GM18951 (cell line): Measurements from ENCODE around the gene TXLNG.
"Not testable (repeated sequence)": the region's sequence is repeated elsewhere in the genome, so short reads cannot be mapped to it uniquely, and the experiment has no call there.

Source experiments
- POLR2A ChIP-seq: IDR thresholded peaks from 4 replicates; pipeline ENCODE4 v1.6.1; 2011; ENCODE audit warnings: mild to moderate bottlenecking; ENCODE audit not compliant: insufficient read length, insufficient read depth; ENCODE audit errors: extremely low read depth
- in situ Hi-C: fragments of 300-500 bp; cut with MboI; formaldehyde crosslinking; loops from one replicate; pipeline ENCODE4 v1.12.0; 2022; ENCODE audit warnings: low sequenced_read_pairs, mixed read lengths, inconsistent platforms; ENCODE audit not compliant: unreplicated experiment

TXLNG gene

GRCh38 chrX:16786139-16786790 is at the start of gene TXLNG:
Gene TXLNG, plus strand, starts transcription at chrX:16786466. Its CDS starts 22 bp downstream, at chrX:16786488.
- in situ Hi-C loops: no loop called here
- TF ChIP-seq POLR2A: peak; percentile 93

DNA sequence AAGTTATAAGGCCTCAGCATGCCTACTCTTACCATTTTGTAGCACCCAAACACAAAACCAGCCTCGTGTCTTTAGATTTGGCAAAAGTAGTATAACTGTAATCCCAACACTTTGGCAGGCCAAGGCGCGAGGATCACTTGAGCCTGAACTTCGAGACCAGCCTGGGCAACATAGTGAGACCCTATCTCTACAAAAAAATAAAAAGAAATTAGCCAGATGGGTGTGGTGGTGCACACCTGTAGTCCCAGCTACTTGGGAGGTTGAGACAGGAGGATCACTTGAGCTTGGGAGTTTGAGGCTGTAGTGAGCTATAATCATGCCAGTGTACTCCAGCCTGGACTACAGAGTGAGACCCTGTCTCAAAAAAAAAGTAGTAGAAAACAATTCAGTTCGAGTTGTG is 49.2 kb upstream of the TXLNG start:
- no peak for TF ChIP-seq POLR2A
- in situ Hi-C loops: no loop called here

DNA sequence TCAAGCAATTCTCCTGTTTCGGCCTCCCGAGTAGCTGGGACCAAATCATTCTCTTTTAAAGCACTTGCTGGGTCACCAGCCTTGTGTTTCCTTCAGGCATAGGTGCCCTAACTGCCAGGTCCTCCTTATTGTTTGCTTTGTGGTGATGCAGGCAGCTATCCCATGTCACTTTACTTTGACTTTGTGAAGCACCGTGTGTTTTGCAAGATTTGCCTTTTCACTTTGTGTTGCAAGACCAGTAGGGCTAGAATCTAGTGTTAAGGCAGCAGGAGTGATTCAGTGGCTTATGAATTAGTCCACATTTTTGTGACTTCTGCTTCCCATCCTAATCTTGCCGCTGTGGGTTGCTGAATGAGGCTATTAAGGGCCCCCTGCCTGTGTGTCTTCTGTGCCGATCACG is 46.7 kb upstream of the TXLNG start:
- TF ChIP-seq POLR2A: no peak
- in situ Hi-C loops: no loop called here

DNA sequence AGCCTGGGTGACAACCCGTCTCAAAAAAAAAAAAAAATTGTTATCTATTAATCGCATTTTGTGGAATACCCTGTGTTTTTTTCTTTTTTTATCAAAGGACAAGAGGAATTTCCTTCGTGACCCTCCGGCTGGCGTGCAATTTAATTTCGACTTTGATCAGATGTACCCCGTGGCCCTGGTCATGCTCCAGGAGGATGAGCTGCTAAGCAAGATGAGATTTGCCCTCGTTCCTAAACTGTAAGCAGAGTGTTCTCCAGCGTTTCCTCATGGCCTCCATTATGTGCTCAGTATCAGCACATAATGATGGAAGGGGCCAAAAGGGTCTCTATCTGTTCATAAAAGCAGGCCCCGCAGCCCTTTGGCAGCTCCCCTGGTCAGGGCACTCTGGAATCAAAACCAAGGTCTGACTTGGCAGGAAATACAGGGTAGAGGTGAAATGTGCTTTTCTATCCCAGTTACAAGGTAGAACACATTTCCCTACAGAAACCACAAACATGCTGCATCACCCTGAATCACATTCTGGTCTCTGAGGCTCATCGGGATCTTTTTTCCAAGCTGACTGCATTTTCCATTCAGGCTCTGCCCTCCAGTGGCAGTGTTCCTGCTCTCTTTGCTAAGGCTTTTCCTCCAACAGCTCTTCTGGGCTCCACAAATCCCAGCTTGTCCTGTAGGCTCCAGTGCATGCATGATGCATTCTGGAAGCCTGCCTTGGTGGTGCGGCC is 42.5 kb upstream of the TXLNG start:
- no peak for TF ChIP-seq POLR2A
- in situ Hi-C loops: no loop called here

- no peak for TF ChIP-seq POLR2A
- in situ Hi-C loops: no loop called here
Observed at GRCh38 chrX:16745102-16745501, 41.2 kb upstream of the TXLNG start.

- TF ChIP-seq POLR2A: no peak
- in situ Hi-C loops: no loop called here
Observed at GRCh38 chrX:16745659-16746058, 40.6 kb upstream of the TXLNG start.

GRCh38 chrX:16748425-16748824 is 37.8 kb upstream of the TXLNG start:
- in situ Hi-C loops: no loop called here
- no peak for TF ChIP-seq POLR2A

- TF ChIP-seq POLR2A: no peak
- in situ Hi-C loops: no loop called here
Observed at GRCh38 chrX:16750136-16750535, 36.1 kb upstream of the TXLNG start.

DNA sequence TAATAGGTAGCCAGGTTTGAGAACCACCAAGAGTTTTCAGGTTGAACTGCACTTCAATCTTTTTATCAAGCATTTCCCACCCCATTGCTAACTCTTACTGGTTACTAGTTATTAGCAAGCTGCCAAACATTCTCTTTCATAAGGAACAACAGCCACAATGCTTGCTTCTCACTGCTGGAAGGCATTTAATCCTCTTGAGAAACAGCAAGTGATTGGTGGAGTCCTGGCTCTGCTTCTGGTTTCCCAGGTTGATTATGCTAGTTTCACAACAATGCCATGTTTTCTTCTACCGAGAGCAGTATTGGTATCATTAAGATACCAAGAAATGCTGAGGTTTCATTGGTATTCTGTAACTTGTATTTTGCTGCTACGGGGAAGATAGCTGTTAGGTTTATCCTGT is 32.2 kb upstream of the TXLNG start:
- in situ Hi-C loops: no loop called here

GRCh38 chrX:16756724-16757123 is 29.5 kb upstream of the TXLNG start:
- TF ChIP-seq POLR2A: no peak
- in situ Hi-C loops: no loop called here

More for the DNA sequence above, 32.2 kb upstream of the TXLNG start:
- TF ChIP-seq POLR2A: no peak

- in situ Hi-C loops: not testable (repeated sequence)
Observed at GRCh38 chrX:16761500-16761899, 24.8 kb upstream of the TXLNG start.

DNA sequence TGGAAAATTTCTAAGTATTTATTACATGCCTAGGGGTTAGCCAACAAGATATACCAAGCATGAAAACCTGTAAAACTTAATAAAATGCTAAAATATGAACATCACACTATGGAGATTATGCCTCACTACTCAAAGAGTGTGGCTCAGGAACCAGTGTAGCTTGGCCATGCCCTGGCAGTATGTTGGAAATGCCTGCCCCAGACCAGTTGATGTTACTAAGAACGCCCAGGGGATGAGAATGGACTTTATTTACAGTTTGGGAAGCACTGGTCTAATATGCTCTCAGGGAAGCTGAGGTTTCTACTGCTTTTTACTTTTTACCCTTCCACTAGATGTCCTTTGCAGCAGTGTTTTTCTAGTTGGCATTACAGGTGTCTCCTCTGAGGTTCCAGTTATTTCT is 23.7 kb upstream of the TXLNG start:
- in situ Hi-C loops: no loop called here

DNA sequence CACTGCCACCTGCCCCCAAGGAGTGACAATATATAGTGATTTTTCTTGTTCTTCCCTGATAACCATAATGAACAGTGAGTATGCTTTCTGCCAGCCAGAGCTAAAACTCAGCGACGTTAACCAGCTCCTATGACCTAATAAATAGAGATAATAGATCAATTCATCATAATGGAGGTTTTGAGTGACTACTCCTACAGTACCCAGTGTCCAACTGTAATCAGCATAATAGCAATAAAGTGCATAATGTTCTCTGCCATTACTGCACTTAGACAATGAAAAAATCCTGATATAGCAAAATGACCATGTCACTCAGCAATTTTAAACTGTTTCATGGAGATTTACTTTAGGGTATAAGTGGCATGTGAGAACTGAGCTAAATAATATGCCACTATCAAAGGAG is 20.7 kb upstream of the TXLNG start:
- in situ Hi-C loops: no loop called here
- TF ChIP-seq POLR2A: no peak

More for the DNA sequence above, 23.7 kb upstream of the TXLNG start:
- TF ChIP-seq POLR2A: no peak

- in situ Hi-C loops: no loop called here
- TF ChIP-seq POLR2A: no peak
Observed at GRCh38 chrX:16770970-16771482, 15.2 kb upstream of the TXLNG start.

GRCh38 chrX:16771483-16772398 is 14.5 kb upstream of the TXLNG start:
- peak; percentile 31 for TF ChIP-seq POLR2A
- in situ Hi-C loops: no loop called here
